AG04450 (cell line): ENCODE data around the gene TENT5C. TPM values are rescaled to one million over a fixed set of nuclear protein-coding genes. Genes with fewer than 3 reads are reported as not detected.

ENCODE experiments used
- CTCF ChIA-PET: fragments of 300-600, 350-600 bp; formaldehyde crosslinking; extraction: SDS; loops from one replicate; lab custom pipeline; 2022; ENCODE audit warnings: antibody characterized with exemption, inconsistent platforms; lab: Charles Lee
- POLR2A ChIA-PET: fragments of 350-600 bp; formaldehyde crosslinking; extraction: SDS; loops from one replicate; lab custom pipeline; 2021; ENCODE audit warnings: antibody characterized with exemption, inconsistent platforms; lab: Yijun Ruan, JAX
- DNase-seq: peaks from one replicate; pipeline ENCODE4 v3.0.0-alpha.2; 2011; ENCODE audit warnings: low read depth, low spot score
- H3K27ac ChIP-seq: one replicate; pipeline ENCODE4 v1.5.1; 2012; ENCODE audit warnings: low read depth, low read length, control low read depth
- H3K27me3 ChIP-seq: one replicate; pipeline ENCODE4 v1.6.0; 2012; ENCODE audit warnings: low read length; ENCODE audit not compliant: control insufficient read depth, insufficient read depth
- H3K4me3 ChIP-seq: 2 replicates; pipeline ENCODE4 v1.5.1; 2011; ENCODE audit warnings: mild to moderate bottlenecking, low read depth, low read length, control low read depth
- H3K9me3 ChIP-seq: 2 replicates; pipeline ENCODE4 v1.5.1; 2012; ENCODE audit warnings: low read length; ENCODE audit not compliant: control insufficient read depth, insufficient read depth
- polyA plus RNA-seq: library from polyadenylated mRNA; depleted of rRNA; stranded (reverse); fragments of >200 nt; gene quantifications from 2 replicates; pipeline ENCODE4 v1.2.3, GENCODE V29; 2011
- TF ChIP-seq, protein P1 (sequence below): IDR thresholded peaks from 2 replicates; pipeline ENCODE4 v1.5.1; 2011; ENCODE audit warnings: low read depth, low read length, control low read depth, inconsistent platforms

Gene TENT5C
- polyA plus RNA-seq, 1 experiment = 29.2 TPM

DNA sequence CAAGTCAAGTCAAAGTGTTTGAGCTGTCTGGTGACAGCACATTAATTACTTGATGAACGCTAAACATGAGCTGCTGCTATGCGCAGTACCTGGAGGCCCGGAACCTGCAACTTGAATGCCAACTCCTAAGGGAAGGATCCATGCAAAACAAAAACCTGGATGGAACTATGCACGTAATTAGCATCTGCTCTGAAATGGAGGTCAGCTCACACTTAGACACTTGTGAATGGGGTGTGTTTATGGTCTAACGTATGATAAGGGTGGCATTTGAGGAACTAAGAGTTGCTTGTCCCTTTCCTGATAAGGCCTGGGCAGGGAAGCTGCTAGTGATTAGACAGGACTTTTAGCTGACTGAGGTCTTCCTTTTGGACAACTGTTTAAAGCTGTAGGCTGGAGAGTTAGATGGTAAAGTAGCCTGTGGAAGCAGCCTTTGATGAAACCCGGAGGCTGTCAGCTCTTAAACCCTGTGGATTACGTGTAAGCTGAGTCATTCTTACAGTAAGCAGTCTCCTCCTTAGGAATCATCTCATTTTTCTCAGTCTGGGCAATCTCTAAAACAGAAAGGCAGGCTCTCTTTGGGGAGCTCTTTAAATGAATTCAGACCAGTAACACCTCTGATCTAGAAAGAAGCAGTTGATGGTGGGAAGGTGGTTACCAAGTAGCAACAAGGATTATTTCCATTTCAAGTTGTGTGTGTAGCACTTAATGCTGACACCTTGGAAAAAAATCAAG is 6.8 kb downstream of the TENT5C start:
- H3K4me3 ChIP-seq = no peak overlapping the region
- TF ChIP-seq, protein P1, sequence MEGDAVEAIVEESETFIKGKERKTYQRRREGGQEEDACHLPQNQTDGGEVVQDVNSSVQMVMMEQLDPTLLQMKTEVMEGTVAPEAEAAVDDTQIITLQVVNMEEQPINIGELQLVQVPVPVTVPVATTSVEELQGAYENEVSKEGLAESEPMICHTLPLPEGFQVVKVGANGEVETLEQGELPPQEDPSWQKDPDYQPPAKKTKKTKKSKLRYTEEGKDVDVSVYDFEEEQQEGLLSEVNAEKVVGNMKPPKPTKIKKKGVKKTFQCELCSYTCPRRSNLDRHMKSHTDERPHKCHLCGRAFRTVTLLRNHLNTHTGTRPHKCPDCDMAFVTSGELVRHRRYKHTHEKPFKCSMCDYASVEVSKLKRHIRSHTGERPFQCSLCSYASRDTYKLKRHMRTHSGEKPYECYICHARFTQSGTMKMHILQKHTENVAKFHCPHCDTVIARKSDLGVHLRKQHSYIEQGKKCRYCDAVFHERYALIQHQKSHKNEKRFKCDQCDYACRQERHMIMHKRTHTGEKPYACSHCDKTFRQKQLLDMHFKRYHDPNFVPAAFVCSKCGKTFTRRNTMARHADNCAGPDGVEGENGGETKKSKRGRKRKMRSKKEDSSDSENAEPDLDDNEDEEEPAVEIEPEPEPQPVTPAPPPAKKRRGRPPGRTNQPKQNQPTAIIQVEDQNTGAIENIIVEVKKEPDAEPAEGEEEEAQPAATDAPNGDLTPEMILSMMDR = no peak
- H3K27me3 ChIP-seq = no peaks in the 10 kb centered on the region
- H3K27ac ChIP-seq = peak overlapping the region; percentile 68
- H3K9me3 ChIP-seq = no peaks in the 10 kb centered on the region
- DNase-seq = peak; percentile 58
- POLR2A ChIA-PET = no interaction called here
- CTCF ChIA-PET = interaction anchor here (0.6 to 2.2 kb wide), 6 partner anchors 44 to 530 kb away, joined by 3 to 9 read pairs (median 4); no protein-coding TSS in a partner anchor

DNA sequence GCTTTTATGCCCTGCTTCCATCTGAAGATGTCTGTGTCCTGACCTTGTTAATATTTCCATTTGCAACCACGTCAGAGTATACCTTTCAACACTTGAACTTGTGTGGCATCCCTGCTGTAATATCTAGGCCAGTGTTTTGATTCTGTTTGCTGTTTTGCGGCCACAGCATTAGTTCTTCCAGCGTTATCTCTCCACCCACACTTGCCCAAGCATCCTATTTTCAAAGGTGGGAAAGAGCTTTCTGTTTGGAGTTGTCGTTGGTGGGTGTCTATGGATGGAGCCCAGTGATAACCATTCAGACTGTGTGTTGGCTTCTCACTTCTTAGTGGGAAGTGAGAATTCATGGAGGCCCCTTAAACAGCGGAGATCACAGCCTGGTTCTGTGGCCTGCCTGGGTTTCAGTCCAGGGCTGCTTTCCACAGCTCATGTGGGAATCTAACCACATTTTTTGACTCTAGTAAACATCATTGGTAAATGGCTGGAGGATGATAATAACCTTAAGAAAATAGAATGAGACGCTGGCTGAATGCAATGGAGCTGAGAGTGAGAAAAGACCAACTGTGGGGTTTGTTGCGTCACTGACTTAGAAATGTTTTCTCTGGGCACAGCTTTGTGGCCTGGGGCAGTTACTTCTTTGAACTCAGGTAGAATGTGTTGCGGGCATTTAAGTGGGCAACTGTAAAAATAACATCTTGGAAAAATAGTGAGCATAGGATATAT is 7.6 kb downstream of the TENT5C start:
- TF ChIP-seq, protein P1 = no peak
- POLR2A ChIA-PET = no interaction called here
- no peaks in the 10 kb centered on the region for H3K27me3 ChIP-seq
- no peak overlapping the region for H3K4me3 ChIP-seq
- H3K9me3 ChIP-seq = no peaks in the 10 kb centered on the region
- peak overlapping the region; percentile 68 for H3K27ac ChIP-seq
- DNase-seq = no peak
- CTCF ChIA-PET = interaction anchor here (1.0 to 2.2 kb wide), 5 partner anchors 43 to 281 kb away, joined by 3 to 9 read pairs (median 4); no protein-coding TSS in a partner anchor

DNA sequence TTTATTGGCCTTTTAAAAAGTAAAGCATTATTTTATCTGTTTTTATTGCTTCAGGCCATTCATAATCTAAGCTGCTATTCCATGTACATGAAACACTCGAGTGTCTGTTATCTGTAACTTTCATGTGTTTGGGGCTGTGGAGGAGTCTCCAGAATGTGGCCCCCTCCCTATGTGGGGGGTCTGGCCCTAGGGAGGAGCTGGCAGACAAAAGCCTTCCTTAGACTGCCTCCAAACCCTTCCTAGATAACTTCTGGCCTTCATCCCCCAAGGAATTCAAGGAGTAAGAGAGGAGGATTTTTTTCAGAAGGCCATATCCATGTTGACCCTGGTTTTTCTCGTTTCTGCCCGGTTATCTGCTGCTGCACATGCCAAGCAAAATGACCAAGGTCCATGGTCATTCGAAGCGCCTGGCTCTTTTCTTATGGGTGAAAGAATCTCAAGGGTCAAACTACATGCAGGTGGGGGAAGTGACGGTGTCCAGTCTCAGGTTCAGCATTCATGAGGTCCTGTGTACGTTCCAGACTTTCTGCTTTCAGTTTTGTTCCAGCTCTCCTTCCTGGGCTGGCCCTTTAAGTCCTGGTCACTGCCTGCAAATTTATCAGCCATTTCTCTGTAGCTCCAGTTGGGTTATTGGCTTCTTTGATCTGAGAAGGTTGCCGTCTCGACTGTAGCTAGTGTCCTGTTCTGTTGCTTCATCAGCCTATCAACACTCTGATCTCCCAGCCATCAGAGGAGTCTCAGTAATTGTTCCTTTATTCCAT is 8.3 kb downstream of the TENT5C start:
- TF ChIP-seq, protein P1 = no peak
- DNase-seq = no peak
- Histone ChIP-seq H3K9me3 (no peaks in the 10 kb centered on the region), H3K27me3 (no peaks in the 10 kb centered on the region), H3K27ac (no peak overlapping the region), H3K4me3 (no peak overlapping the region)
- CTCF ChIA-PET = interaction anchor here (1.0 to 2.2 kb wide), 3 partner anchors 141 to 280 kb away, joined by 3 to 9 read pairs (median 4); no protein-coding TSS in a partner anchor
- POLR2A ChIA-PET = no interaction called here

DNA sequence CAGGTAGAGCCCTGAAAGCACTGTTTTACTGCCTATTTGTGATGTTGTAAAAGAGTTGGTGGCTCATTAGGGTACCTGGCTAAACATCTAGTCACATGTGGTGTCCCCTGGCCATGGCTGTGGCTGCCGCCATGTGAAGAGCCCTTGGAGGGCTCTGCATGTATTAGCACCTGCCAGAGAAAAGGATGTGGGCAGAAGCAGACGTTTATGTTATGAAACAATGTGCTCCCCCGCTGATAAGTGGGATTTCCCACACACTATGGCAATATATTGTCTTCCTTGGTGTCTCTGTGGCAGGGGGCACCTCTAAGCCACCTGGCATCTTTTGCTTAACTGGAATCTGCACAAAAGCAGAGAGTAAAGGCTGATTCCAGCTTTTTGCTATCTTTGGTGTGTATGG is 9.6 kb downstream of the TENT5C start:
- no peaks in the 10 kb centered on the region for H3K27me3 ChIP-seq
- POLR2A ChIA-PET = no interaction called here
- TF ChIP-seq, protein P1 = no peak
- no peak for DNase-seq
- CTCF ChIA-PET = no interaction called here
- no peak overlapping the region for H3K27ac ChIP-seq
- no peaks in the 10 kb centered on the region for H3K9me3 ChIP-seq
- H3K4me3 ChIP-seq = no peak overlapping the region
